Raji (cell line): ENCODE data around the gene REV3L.

Experiments used
- POLR2A ChIP-seq: IDR thresholded peaks from 2 replicates; pipeline ENCODE4 v1.6.1; 2011; ENCODE audit warnings: low read depth, low read length, control low read depth; ENCODE audit not compliant: insufficient read depth

Gene REV3L

DNA sequence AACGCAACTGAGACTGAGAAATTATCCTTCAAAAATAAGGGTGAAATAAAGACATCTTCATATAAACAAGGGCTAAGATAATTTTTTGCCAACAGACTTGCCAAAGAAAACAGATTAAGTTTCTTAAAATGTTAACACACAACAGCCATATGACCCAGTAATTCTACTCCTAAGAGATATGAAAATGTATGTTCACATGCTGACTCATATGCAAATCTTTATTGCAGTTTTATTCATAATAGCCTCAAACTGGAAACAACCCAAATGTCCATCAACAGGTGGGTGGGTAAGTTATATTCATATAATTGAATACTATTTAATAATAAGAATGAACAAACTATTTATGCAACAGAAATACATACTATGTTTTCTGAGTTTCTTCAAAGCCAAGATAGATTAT is 140.1 kb downstream of the REV3L start:
- no peak for TF ChIP-seq POLR2A

DNA sequence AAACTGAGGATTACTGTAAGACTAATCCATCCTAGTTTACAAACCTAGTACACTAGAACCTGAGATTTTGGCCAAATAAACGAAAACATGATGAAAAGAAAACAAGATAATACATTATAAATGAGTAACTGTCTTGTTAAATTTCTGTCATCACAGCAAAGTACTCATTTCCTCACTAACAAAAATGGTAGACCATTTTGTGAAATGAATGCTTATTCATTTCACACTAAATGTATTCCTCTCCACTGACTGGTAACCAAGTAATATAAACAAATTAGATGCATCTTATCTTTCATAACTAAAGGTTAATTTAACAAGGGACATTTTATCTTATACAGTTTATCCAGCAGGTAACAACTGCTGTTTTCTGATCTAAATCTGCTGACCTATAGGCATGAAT is 143.7 kb downstream of the REV3L start:
- TF ChIP-seq POLR2A: no peak

DNA sequence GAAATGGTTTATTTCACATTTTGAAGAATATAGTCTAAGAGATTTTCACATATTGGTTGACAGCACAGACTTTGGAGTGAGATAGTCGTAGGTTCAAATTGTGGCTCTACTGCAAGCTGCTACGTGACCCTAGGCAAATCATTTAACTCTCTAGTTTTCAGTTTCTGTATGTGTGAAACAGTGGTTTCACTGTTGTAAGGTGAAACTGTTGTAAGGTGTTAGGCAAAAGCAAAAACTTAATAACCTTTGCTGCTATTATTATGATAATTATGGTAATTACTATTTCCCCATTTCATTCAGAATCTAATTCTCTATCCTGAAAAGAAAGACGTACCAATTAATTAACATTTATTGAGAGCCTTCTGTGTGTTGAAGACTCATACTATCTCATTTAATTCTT is 144.2 kb downstream of the REV3L start:
- no peak for TF ChIP-seq POLR2A

DNA sequence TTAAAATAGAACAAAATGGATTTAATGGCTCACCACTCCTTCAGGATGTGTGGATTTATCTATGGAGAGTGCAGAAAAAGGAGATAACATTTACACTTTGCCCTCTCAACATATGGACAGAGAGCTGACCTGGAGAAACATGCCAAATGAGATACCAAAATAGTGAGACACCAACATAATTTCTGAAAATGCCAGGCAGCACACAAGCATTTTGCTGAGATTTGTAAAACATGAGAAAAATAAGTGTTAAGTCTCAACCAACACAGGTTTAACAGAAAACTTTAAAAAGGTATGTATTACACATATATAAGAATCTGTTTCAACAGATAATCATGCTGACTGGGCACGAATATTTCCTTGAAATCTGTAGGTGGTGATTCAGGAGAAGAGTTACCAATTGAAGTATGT is 145.2 kb downstream of the REV3L start:
- no peak for TF ChIP-seq POLR2A

DNA sequence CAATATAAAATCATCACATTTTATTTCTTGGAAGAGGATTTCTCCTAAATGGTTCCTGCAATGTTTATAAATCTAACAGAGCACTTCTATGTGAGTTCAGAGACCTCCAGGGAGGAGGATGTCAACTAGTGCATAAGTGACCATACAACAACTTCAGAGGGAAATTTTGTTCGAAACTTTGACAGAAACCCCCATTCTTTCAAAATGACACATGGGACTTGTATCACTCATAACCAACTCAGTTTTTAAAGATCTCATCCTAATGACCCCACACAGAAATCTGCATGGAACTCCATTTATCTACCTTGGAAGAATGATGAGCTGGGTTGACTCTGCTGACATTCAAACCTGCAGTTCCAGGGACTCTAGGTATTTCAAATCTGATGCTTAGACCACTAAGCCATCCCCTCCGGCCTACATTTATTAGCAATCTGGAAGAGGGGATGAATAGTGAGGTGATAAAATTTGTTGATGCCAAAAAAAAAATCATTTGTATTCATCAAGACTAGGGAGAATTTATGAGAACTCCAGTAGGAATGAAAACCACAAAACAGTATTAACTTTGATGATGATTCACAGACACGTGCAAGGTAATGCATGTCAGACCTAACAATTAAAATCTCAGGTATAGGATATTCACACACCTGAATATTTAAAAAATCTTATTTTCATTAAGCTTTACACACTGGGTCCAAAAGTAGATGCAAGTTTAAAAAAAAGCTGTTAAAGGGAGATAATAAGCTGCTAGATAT is 153.0 kb downstream of the REV3L start:
- no peak for TF ChIP-seq POLR2A

GRCh38 chr6:111326563-111326962 is 156.5 kb downstream of the REV3L start:
- TF ChIP-seq POLR2A: no peak

DNA sequence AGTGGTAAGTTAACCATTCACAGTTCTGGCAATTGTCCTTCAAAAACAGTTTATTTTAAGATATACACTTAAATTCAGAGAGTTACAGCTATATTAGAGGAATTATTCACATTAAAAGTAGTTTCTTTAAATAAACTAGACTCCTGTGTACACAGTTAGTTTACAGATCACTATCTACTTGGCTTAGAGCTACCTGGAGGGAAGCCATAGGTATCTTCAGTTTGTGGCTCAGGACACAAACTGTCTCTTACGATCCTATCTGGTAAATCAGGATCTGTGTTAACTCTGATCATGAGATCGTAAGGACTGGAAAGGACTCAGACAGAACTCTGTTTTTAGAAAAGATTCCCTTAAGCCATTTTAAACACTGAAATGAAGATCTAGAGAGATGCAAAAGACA is 160.9 kb downstream of the REV3L start:
- TF ChIP-seq POLR2A: no peak

- TF ChIP-seq POLR2A: no peak
Measured at GRCh38 chr6:111307275-111307858, 175.7 kb downstream of the REV3L start.

GRCh38 chr6:111306104-111306888 is 176.7 kb downstream of the REV3L start:
- TF ChIP-seq POLR2A: no peak

GRCh38 chr6:111301946-111302345 is 181.1 kb downstream of the REV3L start:
- no peak for TF ChIP-seq POLR2A

- no peak for TF ChIP-seq POLR2A
Measured at GRCh38 chr6:111297776-111298175, 185.2 kb downstream of the REV3L start.

DNA sequence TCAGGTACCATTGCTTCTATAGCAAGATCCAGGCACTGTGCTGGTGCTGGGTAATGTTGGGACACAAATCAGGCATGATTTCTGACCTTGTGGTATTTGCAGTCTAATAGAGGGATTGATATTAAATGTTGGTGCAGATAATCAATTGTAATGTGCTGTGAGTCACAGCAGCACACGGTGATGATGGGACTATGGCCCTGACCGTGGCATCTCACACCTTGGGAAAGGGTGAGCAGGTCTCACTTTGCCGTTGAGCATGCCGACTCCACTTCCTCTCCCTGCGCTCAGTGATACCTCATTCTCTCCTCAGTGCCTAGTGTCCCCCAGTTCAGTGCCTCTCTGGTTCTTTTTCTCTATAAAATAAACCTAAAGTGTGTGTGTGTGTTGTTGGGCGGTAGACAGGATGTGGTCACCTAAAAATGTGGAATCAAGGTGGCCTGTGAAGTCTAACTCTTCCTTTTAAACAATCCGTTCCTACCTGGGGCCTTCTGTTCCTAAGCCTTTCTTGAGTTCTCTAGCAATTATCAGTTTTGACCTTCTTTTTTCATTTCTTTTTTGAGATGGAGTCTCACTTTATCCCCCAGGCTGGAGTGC is 188.5 kb downstream of the REV3L start:
- TF ChIP-seq POLR2A: no peak

GRCh38 chr6:111291336-111292259 is 191.4 kb downstream of the REV3L start:
- TF ChIP-seq POLR2A: no peak

GRCh38 chr6:111283707-111284106 is 199.3 kb downstream of the REV3L start:
- no peak for TF ChIP-seq POLR2A

- no peak for TF ChIP-seq POLR2A
Measured at GRCh38 chr6:111282515-111282914, 200.5 kb downstream of the REV3L start.
